HG03039 (cell line): ENCODE measurements around the gene ADSL.

ENCODE experiments used
- ATAC-seq: cut with Tn5 transposase; IDR thresholded peaks from one replicate; pipeline ENCODE4 v1.9.1; 2021; ENCODE audit warnings: mild to moderate bottlenecking, moderate library complexity; ENCODE audit not compliant: unreplicated experiment

The ADSL gene

GRCh38 chr22:40326905-40327735 is 19.2 kb upstream of the ADSL start:
- no peak for ATAC-seq

GRCh38 chr22:40328546-40329456 is 17.5 kb upstream of the ADSL start:
- ATAC-seq: no peak

- ATAC-seq: no peak
Measured at GRCh38 chr22:40329466-40329865, 16.8 kb upstream of the ADSL start.

- ATAC-seq: no peak
Measured at GRCh38 chr22:40330086-40330485, 16.2 kb upstream of the ADSL start.

GRCh38 chr22:40330615-40331014 is 15.7 kb upstream of the ADSL start:
- no peak for ATAC-seq

- ATAC-seq: no peak
Measured at GRCh38 chr22:40331706-40332105, 14.6 kb upstream of the ADSL start.

- no peak for ATAC-seq
Measured at GRCh38 chr22:40332319-40332781, 13.9 kb upstream of the ADSL start.

GRCh38 chr22:40334060-40334459 is 12.2 kb upstream of the ADSL start:
- no peak for ATAC-seq

- no peak for ATAC-seq
Measured at GRCh38 chr22:40334899-40335298, 11.4 kb upstream of the ADSL start.

GRCh38 chr22:40335358-40335757 is 10.9 kb upstream of the ADSL start:
- no peak for ATAC-seq

- no peak for ATAC-seq
Measured at GRCh38 chr22:40340044-40340443, 6.3 kb upstream of the ADSL start.

- ATAC-seq: no peak
Measured at GRCh38 chr22:40341604-40342003, 4.7 kb upstream of the ADSL start.

- no peak for ATAC-seq
Measured at GRCh38 chr22:40342521-40342920, 3.8 kb upstream of the ADSL start.

GRCh38 chr22:40345271-40345670 is 1.0 kb upstream of the ADSL start:
- ATAC-seq: no peak

GRCh38 chr22:40345815-40346184 is 500 bp upstream of the ADSL start:
- peak; percentile 17 for ATAC-seq

- ATAC-seq: no peak
Measured at GRCh38 chr22:40347300-40347699, 1.0 kb downstream of the ADSL start.

- no peak for ATAC-seq
Measured at GRCh38 chr22:40348025-40348658, 1.8 kb downstream of the ADSL start.

GRCh38 chr22:40352763-40353162 is 6.5 kb downstream of the ADSL start:
- no peak for ATAC-seq

GRCh38 chr22:40361100-40361499 is 14.8 kb downstream of the ADSL start:
- no peak for ATAC-seq

- no peak for ATAC-seq
Measured at GRCh38 chr22:40363059-40363458, 16.8 kb downstream of the ADSL start.

- no peak for ATAC-seq
Measured at GRCh38 chr22:40364431-40364830, 18.1 kb downstream of the ADSL start.
